ENCODE results near the gene SMAD1.
"Not testable (repeated sequence)": the region's sequence is repeated elsewhere in the genome, so short reads cannot be mapped to it uniquely, and the experiment has no call there.

Gene SMAD1

DNA sequence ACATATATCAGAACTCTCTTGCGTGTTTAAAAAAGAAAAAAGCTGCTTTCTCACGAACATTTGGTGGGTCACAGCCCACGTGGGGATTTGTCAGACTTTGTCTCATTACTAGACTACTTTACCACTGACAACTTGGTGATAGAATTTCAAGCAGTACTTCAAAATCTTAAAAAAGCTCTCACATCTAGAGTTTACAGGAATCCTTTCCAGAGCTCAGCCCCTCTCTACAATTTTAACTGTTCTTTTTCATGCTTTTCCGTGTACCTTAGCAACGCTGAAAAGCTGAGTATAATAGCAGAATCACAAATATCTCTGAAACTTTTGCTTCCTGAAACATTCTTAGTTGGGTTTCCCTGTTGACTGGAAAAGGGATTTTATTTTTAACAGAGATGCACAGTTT, 50.2 kb downstream of the SMAD1 start:
- TF ChIP-seq, protein P1, sequence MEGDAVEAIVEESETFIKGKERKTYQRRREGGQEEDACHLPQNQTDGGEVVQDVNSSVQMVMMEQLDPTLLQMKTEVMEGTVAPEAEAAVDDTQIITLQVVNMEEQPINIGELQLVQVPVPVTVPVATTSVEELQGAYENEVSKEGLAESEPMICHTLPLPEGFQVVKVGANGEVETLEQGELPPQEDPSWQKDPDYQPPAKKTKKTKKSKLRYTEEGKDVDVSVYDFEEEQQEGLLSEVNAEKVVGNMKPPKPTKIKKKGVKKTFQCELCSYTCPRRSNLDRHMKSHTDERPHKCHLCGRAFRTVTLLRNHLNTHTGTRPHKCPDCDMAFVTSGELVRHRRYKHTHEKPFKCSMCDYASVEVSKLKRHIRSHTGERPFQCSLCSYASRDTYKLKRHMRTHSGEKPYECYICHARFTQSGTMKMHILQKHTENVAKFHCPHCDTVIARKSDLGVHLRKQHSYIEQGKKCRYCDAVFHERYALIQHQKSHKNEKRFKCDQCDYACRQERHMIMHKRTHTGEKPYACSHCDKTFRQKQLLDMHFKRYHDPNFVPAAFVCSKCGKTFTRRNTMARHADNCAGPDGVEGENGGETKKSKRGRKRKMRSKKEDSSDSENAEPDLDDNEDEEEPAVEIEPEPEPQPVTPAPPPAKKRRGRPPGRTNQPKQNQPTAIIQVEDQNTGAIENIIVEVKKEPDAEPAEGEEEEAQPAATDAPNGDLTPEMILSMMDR (conservative IDR thresholded peaks at IDR 0.05; ENCODE audit: low read depth, low read length) = no peak
- no peak for DNase-seq (ENCODE audit: low read depth)
- H3K4me3 ChIP-seq (ENCODE audit: low read depth, low read length) = no peak overlapping the region

DNA sequence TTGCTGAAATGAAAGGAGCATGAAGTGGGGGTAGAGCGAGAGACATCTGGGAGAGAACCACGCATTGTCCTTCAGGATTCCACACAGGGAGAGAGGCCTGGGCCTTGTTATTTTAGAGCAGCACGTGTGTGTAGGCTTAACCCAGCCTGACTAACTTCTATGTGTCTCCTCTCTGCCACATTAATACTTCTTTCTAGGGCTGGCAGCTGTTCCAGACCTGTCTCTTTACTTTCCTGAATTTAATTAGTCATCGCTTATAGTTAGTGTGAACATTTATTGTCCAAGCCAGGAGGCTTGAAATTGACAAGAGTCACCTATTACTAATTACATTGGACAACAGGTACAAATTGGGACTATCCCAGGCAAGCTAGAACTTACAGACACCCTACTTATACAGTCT, 51.3 kb downstream of the SMAD1 start:
- DNase-seq (ENCODE audit: low read depth) = no peak
- TF ChIP-seq, protein P1 (conservative IDR thresholded peaks at IDR 0.05; ENCODE audit: low read depth, low read length) = no peak
- no peak overlapping the region for H3K4me3 ChIP-seq (ENCODE audit: low read depth, low read length)

DNA sequence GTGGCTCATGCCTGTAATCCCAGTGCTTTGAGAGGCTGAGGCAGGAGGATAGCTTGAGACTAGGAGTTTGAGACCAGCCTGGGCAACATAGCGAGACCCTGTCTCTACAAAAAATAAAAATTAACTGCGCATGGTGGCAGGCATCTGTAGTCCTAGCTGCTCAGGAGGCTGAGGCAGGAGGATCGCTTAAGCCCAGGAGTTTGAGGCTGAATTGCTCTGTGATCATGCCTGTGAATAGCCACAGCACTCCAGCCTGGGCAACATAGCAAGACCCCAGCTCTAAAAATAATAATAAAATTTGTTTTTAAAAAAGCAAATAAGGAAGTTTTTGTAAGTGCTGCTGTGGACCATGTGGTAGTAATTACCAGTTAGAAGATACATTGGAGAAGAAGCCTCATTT, 51.8 kb downstream of the SMAD1 start:
- DNase-seq (ENCODE audit: low read depth); H3K4me3 ChIP-seq (ENCODE audit: low read depth, low read length): not testable (repeated sequence)

DNA sequence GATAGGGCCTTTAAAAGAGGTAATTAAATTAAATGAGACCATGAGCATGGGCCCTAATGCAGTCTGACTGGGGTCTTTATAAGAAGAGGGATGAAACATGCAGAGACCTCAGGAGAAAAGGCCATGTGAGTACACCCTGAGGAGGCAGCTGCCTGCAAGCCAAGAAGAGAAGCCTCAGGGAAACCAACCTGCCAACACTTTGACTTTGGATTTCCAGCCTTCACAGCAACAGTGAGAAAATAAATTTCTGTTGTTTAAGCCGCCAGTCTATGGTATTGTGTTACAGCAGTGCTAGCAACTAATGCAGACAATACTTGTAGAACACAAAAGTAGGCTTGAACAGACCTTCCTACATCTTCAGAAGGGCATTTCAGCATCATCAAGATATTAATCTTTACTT, 52.3 kb downstream of the SMAD1 start:
- no peak for DNase-seq (ENCODE audit: low read depth)
- TF ChIP-seq, protein P1 (conservative IDR thresholded peaks at IDR 0.05; ENCODE audit: low read depth, low read length) = no peak
- H3K4me3 ChIP-seq (ENCODE audit: low read depth, low read length) = no peak overlapping the region

DNA sequence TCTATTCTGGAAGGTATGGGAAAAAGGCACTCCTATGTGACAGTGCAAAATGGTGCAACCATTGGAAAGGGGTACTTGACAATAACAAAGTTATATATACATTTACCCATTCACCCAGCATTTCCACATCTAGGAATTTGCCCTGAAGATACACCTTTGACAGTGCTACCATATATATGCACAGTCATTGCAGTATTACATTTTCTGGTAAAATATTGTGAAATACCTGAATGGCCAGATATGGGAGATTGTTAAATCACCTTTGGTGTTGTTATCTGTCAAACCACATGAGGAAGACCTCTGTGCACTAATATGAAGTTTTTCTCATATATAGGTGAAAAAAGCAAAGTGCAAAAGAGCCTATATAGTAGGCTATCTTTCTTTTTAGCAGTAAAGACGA, 53.5 kb downstream of the SMAD1 start:
- TF ChIP-seq, protein P1 (conservative IDR thresholded peaks at IDR 0.05; ENCODE audit: low read depth, low read length) = no peak
- H3K4me3 ChIP-seq (ENCODE audit: low read depth, low read length) = no peak overlapping the region
- no peak for DNase-seq (ENCODE audit: low read depth)

DNA sequence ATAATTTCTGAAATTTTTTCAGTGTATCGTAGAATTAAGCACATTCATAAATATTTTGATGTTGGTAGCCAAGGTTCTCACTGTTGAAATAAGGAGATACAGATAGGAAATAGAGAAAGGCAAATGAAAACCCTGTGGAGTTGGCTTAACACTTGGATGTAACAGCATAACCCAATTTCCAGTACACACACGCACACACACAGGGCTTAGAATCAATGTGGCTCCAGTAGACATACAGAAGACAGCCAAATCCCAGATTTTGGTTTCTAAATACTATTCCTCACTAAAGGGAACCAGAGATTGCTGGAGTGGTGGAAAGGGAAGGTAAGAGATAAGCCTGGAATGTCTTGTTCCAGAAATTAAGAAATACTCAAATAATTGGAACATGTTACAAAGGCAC, 54.4 kb downstream of the SMAD1 start:
- no peak for DNase-seq (ENCODE audit: low read depth)
- TF ChIP-seq, protein P1 (conservative IDR thresholded peaks at IDR 0.05; ENCODE audit: low read depth, low read length) = no peak
- H3K4me3 ChIP-seq (ENCODE audit: low read depth, low read length) = no peak overlapping the region

DNA sequence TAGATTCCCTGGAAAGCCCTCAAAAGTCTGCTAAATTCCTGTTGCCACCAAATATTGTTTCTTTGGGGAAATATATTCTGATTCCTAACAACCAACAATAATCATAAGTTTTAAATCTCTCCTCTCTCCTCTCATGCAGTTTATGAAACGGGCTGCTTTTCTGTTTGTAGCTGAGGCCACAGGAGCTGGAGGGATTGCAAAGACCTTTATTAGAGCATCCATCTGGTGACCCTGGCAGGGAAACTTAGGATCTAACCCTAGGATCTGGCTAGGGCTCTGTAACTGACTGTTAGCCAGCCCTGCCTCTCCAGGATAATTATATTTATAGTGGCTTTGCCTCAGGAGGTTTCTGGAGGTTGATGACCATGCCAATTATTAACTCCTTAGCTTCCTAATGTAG, 56.9 kb downstream of the SMAD1 start:
- TF ChIP-seq, protein P1 (conservative IDR thresholded peaks at IDR 0.05; ENCODE audit: low read depth, low read length) = no peak
- DNase-seq (ENCODE audit: low read depth) = no peak
- no peak overlapping the region for H3K4me3 ChIP-seq (ENCODE audit: low read depth, low read length)

DNA sequence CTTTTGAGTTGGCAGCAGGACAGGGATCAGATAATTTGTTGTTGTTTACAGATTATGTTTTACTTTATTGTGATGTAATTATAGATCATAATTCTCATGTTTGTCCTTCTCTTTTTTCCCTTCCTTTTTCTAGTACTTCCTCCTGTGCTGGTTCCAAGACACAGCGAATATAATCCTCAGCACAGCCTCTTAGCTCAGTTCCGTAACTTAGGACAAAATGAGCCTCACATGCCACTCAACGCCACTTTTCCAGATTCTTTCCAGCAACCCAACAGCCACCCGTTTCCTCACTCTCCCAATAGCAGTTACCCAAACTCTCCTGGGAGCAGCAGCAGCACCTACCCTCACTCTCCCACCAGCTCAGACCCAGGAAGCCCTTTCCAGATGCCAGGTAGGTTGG, 58.0 kb downstream of the SMAD1 start:
- TF ChIP-seq, protein P1 (conservative IDR thresholded peaks at IDR 0.05; ENCODE audit: low read depth, low read length) = no peak
- H3K4me3 ChIP-seq (ENCODE audit: low read depth, low read length) = no peak overlapping the region
- DNase-seq (ENCODE audit: low read depth) = no peak
